Raji (cell line): ENCODE data around the gene RNF215.
A peak's percentile ranks its signal among the peaks of the same experiment; 100 is the strongest.

Source experiments
- POLR2A ChIP-seq: IDR thresholded peaks from 2 replicates; pipeline ENCODE4 v1.6.1; 2011; ENCODE audit warnings: low read depth, low read length, control low read depth; ENCODE audit not compliant: insufficient read depth

Gene RNF215

GRCh38 chr22:30408388-30409102 is 21.3 kb upstream of the RNF215 start:
- no peak for TF ChIP-seq POLR2A

GRCh38 chr22:30406400-30406799 is 19.2 kb upstream of the RNF215 start:
- TF ChIP-seq POLR2A = no peak

GRCh38 chr22:30405731-30406130 is 18.5 kb upstream of the RNF215 start:
- TF ChIP-seq POLR2A = no peak

GRCh38 chr22:30404307-30404706 is 17.1 kb upstream of the RNF215 start:
- TF ChIP-seq POLR2A = no peak

GRCh38 chr22:30402028-30402765 is 15.0 kb upstream of the RNF215 start:
- TF ChIP-seq POLR2A = no peak

GRCh38 chr22:30400159-30400558 is 12.9 kb upstream of the RNF215 start:
- peak; percentile 31; the same call in 1 of the 2 replicates for TF ChIP-seq POLR2A

- TF ChIP-seq POLR2A = no peak; the same call in 1 of the 2 replicates
Measured at GRCh38 chr22:30399718-30400117, 12.5 kb upstream of the RNF215 start.

GRCh38 chr22:30398685-30399680 is 11.8 kb upstream of the RNF215 start:
- TF ChIP-seq POLR2A = no peak

GRCh38 chr22:30397656-30398635 is 10.7 kb upstream of the RNF215 start:
- TF ChIP-seq POLR2A = 0 out of 2 replicates have a peak, but pooled peaks have one; percentile 2

GRCh38 chr22:30396871-30397655 is 9.9 kb upstream of the RNF215 start, which contains the start of gene SEC14L2:
Gene SEC14L2, plus strand, starts transcription at chr22:30397018. Its CDS starts 99 bp downstream, at chr22:30397117.
- TF ChIP-seq POLR2A = no peak

GRCh38 chr22:30393885-30394284 is 6.7 kb upstream of the RNF215 start:
- no peak for TF ChIP-seq POLR2A

GRCh38 chr22:30393322-30393680 is 6.1 kb upstream of the RNF215 start:
- TF ChIP-seq POLR2A = no peak

GRCh38 chr22:30392661-30393321 is 5.6 kb upstream of the RNF215 start:
- TF ChIP-seq POLR2A = no peak; the same call in 1 of the 2 replicates
